ENCODE results near the gene LONRF3.
"Not testable (repeated sequence)": the region's sequence is repeated elsewhere in the genome, so short reads cannot be mapped to it uniquely, and the experiment has no call there.

Gene LONRF3

GRCh38 chrX:119015407-119016237, 41.2 kb downstream of the LONRF3 start:
- peak overlapping the region in 1 of 2 experiments; percentile 68 for H3K27ac ChIP-seq (ENCODE audit: insufficient read depth in 1 of 2, low read depth in 1 of 2, low read length in 2 of 2, poor library complexity in 1 of 2, severe bottlenecking in 2 of 2)
- POLR2A ChIA-PET, result interaction anchor here (0.5 kb wide), 1 partner anchor 265 kb away, joined by 3 read pairs; no protein-coding TSS in a partner anchor

GRCh38 chrX:119017077-119017476, 42.7 kb downstream of the LONRF3 start:
- peaks cover 0 to 11% (median 3%) of the 10 kb centered on the region in 4 experiments for H3K4me1 ChIP-seq (ENCODE audit: control extremely low read depth in 1 of 4, control insufficient read depth in 4 of 4, insufficient read depth in 4 of 4, low read length in 3 of 4)
- ChIA-PET POLR2A (no interaction called here), CTCF (interaction anchor here (1.0 kb wide), 1 partner anchor 12 kb away, joined by 3 read pairs; no protein-coding TSS in a partner anchor)
- no peak overlapping the region for H3K4me3 ChIP-seq (ENCODE audit: control insufficient read depth in 1 of 7, extremely low read depth in 1 of 7, insufficient read depth in 4 of 7, low read depth in 2 of 7, low read length in 6 of 7)
- no CpG with 5 or more reads among the region's 1 CpG for WGBS (ENCODE audit: insufficient coverage)
- H3K9me3 ChIP-seq (ENCODE audit: control extremely low read depth in 1 of 5, control insufficient read depth in 4 of 5, insufficient read depth in 2 of 5, low read depth in 1 of 5, low read length in 4 of 5), result peaks cover 2 to 7% (median 5%) of the 10 kb centered on the region in 5 experiments
- H3K27ac ChIP-seq (ENCODE audit: insufficient read depth in 1 of 2, low read depth in 1 of 2, low read length in 2 of 2, poor library complexity in 1 of 2, severe bottlenecking in 2 of 2), result no peak overlapping the region
- H3K27me3 ChIP-seq (replicated peaks in 2 of 5; ENCODE audit: control insufficient read depth in 4 of 5, insufficient read depth in 5 of 5, low read length in 4 of 5), result no peaks in the 10 kb centered on the region
- DNase-seq, result no peak
- no peaks in the 10 kb centered on the region for H3K36me3 ChIP-seq (ENCODE audit: control insufficient read depth in 4 of 4, insufficient read depth in 4 of 4, low read length in 3 of 4)

More at GRCh38 chrX:119015407-119016237, 41.2 kb downstream of the LONRF3 start:
- H3K4me3 ChIP-seq (ENCODE audit: control insufficient read depth in 1 of 7, extremely low read depth in 1 of 7, insufficient read depth in 4 of 7, low read depth in 2 of 7, low read length in 6 of 7), result no peak overlapping the region
- no peaks in the 10 kb centered on the region for H3K27me3 ChIP-seq (replicated peaks in 2 of 5; ENCODE audit: control insufficient read depth in 4 of 5, insufficient read depth in 5 of 5, low read length in 4 of 5)
- peak; percentile 76 to 90 (median 85) for DNase-seq
- H3K36me3 ChIP-seq (ENCODE audit: control insufficient read depth in 4 of 4, insufficient read depth in 4 of 4, low read length in 3 of 4), result no peaks in the 10 kb centered on the region
- CTCF ChIA-PET, result interaction anchor here (1.1 to 2.3 kb wide), 3 partner anchors 10 to 51 kb away, joined by 3 to 11 read pairs (median 3); no protein-coding TSS in a partner anchor
- peaks cover 2 to 7% (median 5%) of the 10 kb centered on the region in 5 experiments for H3K9me3 ChIP-seq (ENCODE audit: control extremely low read depth in 1 of 5, control insufficient read depth in 4 of 5, insufficient read depth in 2 of 5, low read depth in 1 of 5, low read length in 4 of 5)
- H3K4me1 ChIP-seq (ENCODE audit: control extremely low read depth in 1 of 4, control insufficient read depth in 4 of 4, insufficient read depth in 4 of 4, low read length in 3 of 4), result peaks cover 0 to 11% (median 3%) of the 10 kb centered on the region in 4 experiments
- 27% methylated on average over 6 of the region's 7 CpGs for WGBS (ENCODE audit: insufficient coverage)

- Histone ChIP-seq H3K4me1 (ENCODE audit: control extremely low read depth in 1 of 4, control insufficient read depth in 4 of 4, insufficient read depth in 4 of 4, low read length in 3 of 4) (no peaks in the 10 kb centered on the region), H3K27ac (ENCODE audit: insufficient read depth in 1 of 2, low read depth in 1 of 2, low read length in 2 of 2, poor library complexity in 1 of 2, severe bottlenecking in 2 of 2) (no peak overlapping the region), H3K36me3 (ENCODE audit: control insufficient read depth in 4 of 4, insufficient read depth in 4 of 4, low read length in 3 of 4) (no peaks in the 10 kb centered on the region), H3K4me3 (ENCODE audit: control insufficient read depth in 1 of 7, extremely low read depth in 1 of 7, insufficient read depth in 4 of 7, low read depth in 2 of 7, low read length in 6 of 7) (no peak overlapping the region), H3K9me3 (ENCODE audit: control extremely low read depth in 1 of 5, control insufficient read depth in 4 of 5, insufficient read depth in 2 of 5, low read depth in 1 of 5, low read length in 4 of 5) (no peaks in the 10 kb centered on the region), H3K27me3 (replicated peaks in 2 of 5; ENCODE audit: control insufficient read depth in 4 of 5, insufficient read depth in 5 of 5, low read length in 4 of 5) (no peaks in the 10 kb centered on the region)
- ChIA-PET CTCF (no interaction called here), POLR2A (no interaction called here)
- 67% methylated on average over 1 of the region's 5 CpGs for WGBS (ENCODE audit: insufficient coverage)
- no peak for DNase-seq
Observed at GRCh38 chrX:119025900-119026299, 51.5 kb downstream of the LONRF3 start.

DNA sequence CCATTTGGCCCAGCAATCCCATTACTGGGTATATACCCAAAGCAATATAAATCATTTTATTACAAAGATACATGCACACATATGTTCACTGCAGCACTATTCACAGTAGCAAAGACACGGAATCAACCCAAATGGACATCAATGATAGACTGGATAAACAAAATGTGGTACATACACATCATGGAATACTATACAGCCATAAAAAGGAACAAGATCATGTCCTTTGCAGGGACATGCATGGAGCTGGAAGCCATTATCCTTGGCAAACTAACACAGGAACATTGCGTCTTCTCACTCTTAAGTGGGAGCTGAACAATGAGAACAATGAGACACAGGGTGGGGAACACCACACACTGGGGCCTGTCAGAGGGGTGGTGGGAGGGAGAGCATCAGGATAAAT, 51.9 kb downstream of the LONRF3 start:
- H3K4me3 ChIP-seq (ENCODE audit: control insufficient read depth in 1 of 7, extremely low read depth in 1 of 7, insufficient read depth in 4 of 7, low read depth in 2 of 7, low read length in 6 of 7), result not testable (repeated sequence)

GRCh38 chrX:119027960-119028732, 53.7 kb downstream of the LONRF3 start:
- CTCF ChIA-PET, result interaction anchor here (1.2 kb wide), 1 partner anchor 21 kb away, joined by 3 read pairs; no protein-coding TSS in a partner anchor
- H3K36me3 ChIP-seq (ENCODE audit: control insufficient read depth in 4 of 4, insufficient read depth in 4 of 4, low read length in 3 of 4); H3K27me3 ChIP-seq (replicated peaks in 2 of 5; ENCODE audit: control insufficient read depth in 4 of 5, insufficient read depth in 5 of 5, low read length in 4 of 5); DNase-seq; H3K9me3 ChIP-seq (ENCODE audit: control extremely low read depth in 1 of 5, control insufficient read depth in 4 of 5, insufficient read depth in 2 of 5, low read depth in 1 of 5, low read length in 4 of 5); POLR2A ChIA-PET; H3K27ac ChIP-seq (ENCODE audit: insufficient read depth in 1 of 2, low read depth in 1 of 2, low read length in 2 of 2, poor library complexity in 1 of 2, severe bottlenecking in 2 of 2); H3K4me3 ChIP-seq (ENCODE audit: control insufficient read depth in 1 of 7, extremely low read depth in 1 of 7, insufficient read depth in 4 of 7, low read depth in 2 of 7, low read length in 6 of 7); H3K4me1 ChIP-seq (ENCODE audit: control extremely low read depth in 1 of 4, control insufficient read depth in 4 of 4, insufficient read depth in 4 of 4, low read length in 3 of 4): not testable (repeated sequence)
- WGBS (ENCODE audit: insufficient coverage), result 93% methylated on average over 27 of the region's 28 CpGs

More for the DNA sequence above, 51.9 kb downstream of the LONRF3 start:
- H3K27me3 ChIP-seq (replicated peaks in 2 of 5; ENCODE audit: control insufficient read depth in 4 of 5, insufficient read depth in 5 of 5, low read length in 4 of 5); H3K4me1 ChIP-seq (ENCODE audit: control extremely low read depth in 1 of 4, control insufficient read depth in 4 of 4, insufficient read depth in 4 of 4, low read length in 3 of 4); H3K9me3 ChIP-seq (ENCODE audit: control extremely low read depth in 1 of 5, control insufficient read depth in 4 of 5, insufficient read depth in 2 of 5, low read depth in 1 of 5, low read length in 4 of 5); H3K27ac ChIP-seq (ENCODE audit: insufficient read depth in 1 of 2, low read depth in 1 of 2, low read length in 2 of 2, poor library complexity in 1 of 2, severe bottlenecking in 2 of 2); CTCF ChIA-PET; POLR2A ChIA-PET; DNase-seq; H3K36me3 ChIP-seq (ENCODE audit: control insufficient read depth in 4 of 4, insufficient read depth in 4 of 4, low read length in 3 of 4): not testable (repeated sequence)
- 90% methylated on average over 2 of the region's 2 CpGs for WGBS (ENCODE audit: insufficient coverage)

DNA sequence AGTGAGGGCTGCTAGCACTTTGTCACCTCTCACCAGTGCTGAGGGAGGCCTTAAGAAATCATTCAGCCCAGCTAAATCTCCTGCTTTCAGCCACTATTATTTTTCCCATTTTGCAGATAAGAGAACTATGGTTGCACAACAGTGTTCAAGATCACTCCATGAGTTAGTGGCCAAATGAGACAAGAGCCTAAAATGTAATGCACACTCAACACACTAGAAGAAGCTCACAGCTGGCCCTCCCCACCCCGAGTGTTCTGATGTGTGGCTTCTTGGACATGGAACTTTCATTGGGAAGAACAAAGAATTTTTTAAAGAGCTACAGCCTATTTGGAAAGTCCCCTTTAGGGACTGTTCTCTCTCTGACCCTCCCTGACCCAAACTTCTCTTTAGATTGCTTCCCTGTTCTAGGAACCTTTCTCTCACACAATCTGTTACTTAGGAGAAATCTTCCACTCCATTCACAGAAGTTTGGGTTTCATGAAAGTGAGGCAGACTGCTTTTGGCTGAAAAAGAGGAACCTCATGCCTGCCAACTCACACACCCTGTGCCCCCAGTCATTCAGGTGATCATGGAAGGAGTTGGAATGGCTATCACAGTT, 54.4 kb downstream of the LONRF3 start:
- WGBS (ENCODE audit: insufficient coverage), result 100% methylated on average over 1 of the region's 1 CpG
- no peaks in the 10 kb centered on the region for H3K36me3 ChIP-seq (ENCODE audit: control insufficient read depth in 4 of 4, insufficient read depth in 4 of 4, low read length in 3 of 4)
- POLR2A ChIA-PET, result no interaction called here
- no peak overlapping the region for H3K4me3 ChIP-seq (ENCODE audit: control insufficient read depth in 1 of 7, extremely low read depth in 1 of 7, insufficient read depth in 4 of 7, low read depth in 2 of 7, low read length in 6 of 7)
- CTCF ChIA-PET, result no interaction called here
- H3K27ac ChIP-seq (ENCODE audit: insufficient read depth in 1 of 2, low read depth in 1 of 2, low read length in 2 of 2, poor library complexity in 1 of 2, severe bottlenecking in 2 of 2), result no peak overlapping the region
- H3K27me3 ChIP-seq (replicated peaks in 2 of 5; ENCODE audit: control insufficient read depth in 4 of 5, insufficient read depth in 5 of 5, low read length in 4 of 5), result no peaks in the 10 kb centered on the region
- H3K4me1 ChIP-seq (ENCODE audit: control extremely low read depth in 1 of 4, control insufficient read depth in 4 of 4, insufficient read depth in 4 of 4, low read length in 3 of 4), result no peaks in the 10 kb centered on the region
- DNase-seq, result peak in 2 of 3 donors; percentile 23 to 40
- no peaks in the 10 kb centered on the region for H3K9me3 ChIP-seq (ENCODE audit: control extremely low read depth in 1 of 5, control insufficient read depth in 4 of 5, insufficient read depth in 2 of 5, low read depth in 1 of 5, low read length in 4 of 5)
